ENCODE measurements around the gene TRAF3IP1.
"Not testable (repeated sequence)": the region's sequence is repeated elsewhere in the genome, so short reads cannot be mapped to it uniquely, and the experiment has no call there.

Gene TRAF3IP1

DNA sequence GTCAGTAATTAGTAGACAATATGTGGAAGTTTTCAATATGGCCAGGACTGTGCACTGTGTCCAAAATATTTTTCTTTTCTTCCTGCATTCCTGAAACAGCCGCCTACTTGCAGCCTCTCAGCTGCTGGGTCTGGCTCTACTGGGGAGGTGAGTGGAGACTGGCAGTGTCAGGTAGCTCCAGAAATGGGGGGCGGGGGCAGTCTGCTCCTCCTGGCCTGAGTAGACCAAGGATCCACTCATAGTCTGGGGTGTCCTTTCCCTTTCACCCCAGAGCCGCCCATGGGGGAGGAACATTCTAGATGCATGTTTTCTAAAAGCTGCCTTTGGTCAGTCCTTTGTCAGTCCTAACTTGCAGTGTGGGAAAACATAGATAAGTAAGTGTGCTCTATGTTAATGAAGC, 23.7 kb downstream of the TRAF3IP1 start:
- DNase-seq: no peak

DNA sequence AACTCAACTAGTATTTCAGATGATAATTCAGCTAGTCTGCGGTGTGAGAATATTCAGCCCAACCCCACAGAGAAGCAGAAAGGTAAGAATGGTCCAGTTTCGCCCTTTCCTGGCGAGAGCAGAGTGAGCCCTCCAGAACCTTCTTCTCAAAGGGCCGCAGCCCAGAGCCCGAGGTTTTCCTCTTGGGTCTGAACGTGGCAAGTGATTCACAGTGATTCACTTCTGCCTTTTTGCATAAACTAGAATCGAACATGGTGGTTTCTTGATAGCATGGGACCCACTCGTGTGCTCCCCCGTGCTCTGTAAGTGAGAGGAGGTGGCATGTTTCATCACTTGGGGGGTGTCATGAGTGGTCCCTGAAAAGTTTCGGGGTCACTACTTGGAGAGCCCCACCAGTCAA, 24.2 kb downstream of the TRAF3IP1 start:
- DNase-seq: no peak

GRCh38 chr2:238345297-238345968, 25.1 kb downstream of the TRAF3IP1 start:
- no peak for DNase-seq

- DNase-seq: no peak
Observed at GRCh38 chr2:238346544-238346943, 26.2 kb downstream of the TRAF3IP1 start.

DNA sequence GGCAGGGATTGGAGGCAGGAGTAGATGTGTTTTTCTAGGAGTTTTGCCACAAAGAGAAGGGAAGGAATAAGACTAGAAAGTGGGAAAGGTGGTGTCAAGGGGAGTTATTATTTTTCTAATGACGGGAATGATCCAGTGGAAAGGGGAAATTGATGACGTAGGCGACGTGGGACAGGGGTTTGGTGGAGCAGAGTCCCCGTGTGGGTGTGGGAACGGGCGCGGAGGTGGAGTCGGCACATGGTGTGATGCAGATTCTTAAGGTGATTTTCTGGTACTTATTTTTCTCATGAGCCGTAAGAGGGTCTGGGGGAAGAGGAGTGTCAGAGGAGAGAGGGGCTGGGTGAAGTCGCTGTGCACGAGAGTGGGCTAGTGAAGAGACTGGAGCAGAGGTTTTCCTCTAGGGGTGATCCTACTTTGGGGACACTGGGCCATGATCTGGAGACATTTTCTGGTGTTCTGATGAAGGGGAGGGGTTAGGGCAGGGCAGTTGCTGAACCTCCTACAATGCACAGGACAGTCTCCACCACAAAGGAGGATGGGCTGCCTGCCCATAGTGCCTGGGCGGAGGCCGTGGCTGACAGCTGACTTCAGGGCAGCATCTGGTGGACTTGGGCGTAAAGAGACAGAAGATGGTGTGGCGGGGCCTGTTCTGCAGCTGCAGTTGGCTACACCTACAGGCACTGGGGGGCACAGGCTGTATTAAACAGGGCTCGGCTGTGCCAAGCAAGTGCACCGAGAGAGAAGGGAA, 30.0 kb downstream of the TRAF3IP1 start:
- no peak for DNase-seq

DNA sequence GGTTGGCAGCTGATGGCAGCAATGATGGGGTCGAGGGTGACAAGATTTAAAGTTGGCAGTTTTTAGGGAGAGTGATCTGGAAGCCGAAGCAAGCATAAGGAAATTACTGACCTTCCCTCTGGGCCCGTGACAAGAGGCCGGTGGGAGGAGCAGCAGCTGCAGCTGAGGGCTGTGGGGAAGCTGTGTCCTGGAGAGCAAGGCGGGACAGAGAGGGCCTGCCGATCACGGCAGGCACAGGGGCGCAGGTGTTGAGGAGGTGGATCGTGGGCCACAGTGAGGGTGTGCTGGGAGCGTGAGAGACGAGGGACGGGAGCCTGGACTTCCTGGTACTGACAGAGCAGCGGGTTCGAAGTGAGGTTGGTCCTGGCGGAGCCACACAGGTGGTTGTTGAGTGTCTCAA, 31.0 kb downstream of the TRAF3IP1 start:
- DNase-seq: no peak

GRCh38 chr2:238352361-238352760, 32.0 kb downstream of the TRAF3IP1 start:
- no peak for DNase-seq

DNA sequence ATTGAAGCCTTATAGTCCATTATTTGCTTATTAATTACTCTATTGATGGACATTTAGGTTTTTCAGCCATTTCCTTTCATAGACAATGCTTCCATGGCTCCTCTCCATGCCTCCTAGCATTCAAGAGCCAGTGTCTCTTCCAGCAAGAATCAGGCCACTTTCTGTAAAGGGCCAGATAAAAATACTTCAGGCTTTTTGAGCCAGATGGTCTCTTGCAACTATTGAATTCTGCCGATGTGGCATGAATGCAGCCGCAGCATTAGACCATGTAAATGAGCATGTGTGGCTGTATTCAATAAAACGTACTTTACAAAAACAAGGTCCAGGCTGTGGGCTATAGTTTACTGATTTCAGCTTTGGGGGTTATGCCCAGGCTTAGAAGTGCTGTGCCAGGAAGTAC, 38.5 kb downstream of the TRAF3IP1 start:
- DNase-seq: no peak

DNA sequence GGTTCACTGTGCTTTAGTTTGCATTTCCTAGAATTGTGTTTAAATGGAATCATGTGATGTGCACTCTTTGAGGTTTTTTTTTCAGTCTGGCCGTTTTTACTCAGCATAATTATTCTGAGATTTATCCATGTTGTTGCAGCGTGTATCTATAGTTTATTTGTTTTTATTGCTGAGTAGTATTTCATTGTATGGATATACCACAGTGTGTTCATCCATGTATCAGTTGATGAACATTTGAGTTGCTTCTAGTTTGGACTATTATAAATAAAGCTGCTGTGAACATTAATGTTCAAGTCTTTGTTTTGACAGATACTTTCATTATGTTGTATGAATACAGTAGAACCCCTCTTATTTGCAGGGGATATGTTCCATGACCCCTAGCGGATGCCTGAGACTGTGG, 39.1 kb downstream of the TRAF3IP1 start:
- DNase-seq: no peak

DNA sequence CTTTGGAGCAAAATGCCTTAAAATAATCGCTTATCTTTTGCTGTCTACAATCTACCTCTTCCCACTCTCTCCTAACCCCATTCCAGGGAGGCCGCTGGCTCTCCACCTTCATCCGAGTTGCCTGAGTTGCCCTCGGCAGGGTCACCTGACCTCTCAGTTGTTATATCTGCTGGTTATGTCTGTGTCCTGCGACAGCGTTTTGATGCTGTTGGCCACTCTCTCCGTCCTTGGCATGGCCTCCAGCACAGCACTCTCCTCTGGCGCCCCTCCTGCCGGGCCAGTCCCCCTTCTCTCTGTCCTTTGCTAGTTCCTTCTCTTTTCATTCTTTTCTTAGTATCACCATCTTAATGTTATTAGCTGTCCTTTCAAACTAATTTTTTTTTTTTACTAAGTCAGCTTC, 41.6 kb downstream of the TRAF3IP1 start:
- no peak for DNase-seq

GRCh38 chr2:238362626-238363025, 42.3 kb downstream of the TRAF3IP1 start:
- no peak for DNase-seq

GRCh38 chr2:238369591-238370040, 49.3 kb downstream of the TRAF3IP1 start:
- no peak for DNase-seq

DNA sequence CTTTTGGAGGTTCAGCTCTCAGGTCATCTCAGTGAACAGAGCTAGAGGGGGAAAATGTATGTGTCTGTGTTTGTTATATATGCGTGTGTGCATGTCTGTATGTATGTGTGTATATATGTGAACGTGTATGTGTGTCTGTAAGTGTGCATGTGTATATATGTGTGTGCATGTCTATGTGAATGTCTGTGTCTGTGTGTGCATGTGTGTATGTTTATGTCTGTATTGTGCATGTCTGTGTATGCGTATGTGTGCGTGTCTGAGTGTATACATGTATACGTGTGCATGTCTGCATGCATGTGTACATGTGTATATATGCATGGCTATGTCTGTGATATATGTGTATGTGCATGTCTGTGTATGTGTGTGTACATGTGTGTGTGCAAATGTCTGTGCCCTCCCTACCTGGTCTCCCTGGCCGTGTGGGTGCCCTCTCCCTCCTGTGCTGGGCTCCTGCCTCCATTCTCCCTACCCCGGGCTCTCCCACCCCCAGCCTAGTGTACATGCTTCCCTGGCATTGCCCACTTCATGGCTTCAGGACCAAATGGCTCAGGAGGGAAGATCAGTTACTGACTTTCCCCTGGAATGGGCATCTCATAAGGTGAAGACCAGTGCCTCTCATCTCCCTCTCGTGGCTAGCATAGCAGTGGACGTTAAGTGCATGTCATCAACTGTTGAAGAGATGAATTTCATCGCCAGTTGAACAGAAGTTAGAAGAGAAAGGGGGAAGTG, 49.9 kb downstream of the TRAF3IP1 start:
- DNase-seq: no peak

DNA sequence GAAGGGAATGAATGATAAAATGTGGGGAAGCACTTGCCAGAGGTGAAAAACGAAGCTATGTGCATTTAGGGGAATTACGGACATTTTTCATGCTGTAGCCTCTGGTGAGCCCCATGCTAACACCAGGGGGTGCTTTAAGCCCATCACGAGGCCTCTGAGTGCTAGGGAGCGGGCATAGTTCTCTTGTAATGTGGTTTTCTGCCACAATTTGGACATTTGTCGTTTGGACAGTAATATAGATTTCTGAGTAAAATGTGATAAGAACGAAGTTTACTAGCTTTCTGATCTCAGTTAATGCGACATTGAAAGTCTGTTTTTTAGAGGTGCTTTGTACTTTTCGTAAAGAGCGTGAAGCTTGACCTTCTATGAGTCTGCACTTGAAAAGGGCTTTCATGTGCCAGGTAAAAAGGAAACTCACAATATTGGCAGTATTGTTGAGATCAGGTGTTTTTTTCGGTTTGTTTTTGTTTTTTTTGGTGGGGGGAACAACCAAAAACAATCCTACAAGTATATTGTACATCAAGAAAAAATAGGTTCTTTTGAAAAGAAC, 50.6 kb downstream of the TRAF3IP1 start:
- DNase-seq: peak; percentile 8 to 55 (median 35)

GRCh38 chr2:238372277-238372676, 52.0 kb downstream of the TRAF3IP1 start:
- DNase-seq: not testable (repeated sequence)

- DNase-seq: no peak
Observed at GRCh38 chr2:238376884-238377391, 56.6 kb downstream of the TRAF3IP1 start.

- no peak for DNase-seq
Observed at GRCh38 chr2:238378230-238379095, 58.1 kb downstream of the TRAF3IP1 start.

DNA sequence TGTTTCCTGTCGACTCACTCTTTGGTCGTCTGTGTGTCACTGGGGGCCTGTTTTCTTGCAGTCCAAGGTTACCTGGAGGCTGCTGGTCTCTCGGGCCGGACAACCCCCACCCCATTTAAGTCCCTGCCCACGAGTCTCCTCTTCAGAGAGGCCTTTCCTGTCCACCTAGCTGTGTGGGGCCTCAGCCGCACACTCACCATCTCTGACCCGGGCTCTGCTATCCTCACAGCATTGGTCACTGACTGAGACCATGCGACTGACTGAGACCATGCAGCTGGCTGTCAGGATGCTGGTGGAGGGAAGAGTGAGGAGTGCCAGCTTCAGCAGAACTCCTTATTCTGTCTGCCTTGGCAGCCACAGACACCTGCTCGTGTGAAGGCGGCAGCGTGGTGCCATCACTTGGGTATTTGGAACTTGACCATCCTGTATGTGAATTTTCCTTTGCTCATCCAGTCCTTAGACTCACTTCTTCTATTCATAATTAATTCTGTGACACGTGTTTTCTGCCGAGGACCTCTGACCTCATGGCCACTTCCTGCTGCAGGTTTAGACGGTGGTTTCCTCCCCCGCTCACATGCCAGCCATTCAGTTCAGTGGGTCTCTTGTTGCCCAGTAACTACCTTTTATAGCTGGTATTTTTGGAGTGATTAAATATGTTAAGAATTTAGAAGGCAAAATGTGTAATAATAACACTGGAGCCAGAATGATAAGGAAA, 58.9 kb downstream of the TRAF3IP1 start:
- DNase-seq: no peak

DNA sequence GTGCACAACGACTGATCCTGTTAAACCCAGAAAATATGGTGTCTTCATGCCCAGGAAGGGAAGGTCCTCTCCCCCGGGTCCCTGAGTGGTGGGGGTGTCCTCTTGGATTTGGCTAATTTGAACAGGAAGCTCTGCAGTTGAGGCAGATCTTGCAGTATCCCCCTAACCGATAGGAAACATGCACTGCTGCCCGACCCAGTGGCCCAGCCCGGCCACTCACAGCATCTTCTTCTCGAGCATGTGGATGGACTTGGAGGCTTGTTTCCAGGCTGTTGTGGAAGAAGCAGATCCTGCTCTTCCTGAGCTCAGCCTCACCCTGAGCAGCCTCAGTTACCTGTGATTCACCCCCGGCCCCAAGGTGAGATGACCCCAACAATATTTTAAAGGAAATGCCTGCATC, 60.0 kb downstream of the TRAF3IP1 start:
- DNase-seq: no peak

GRCh38 chr2:238380785-238381184, 60.5 kb downstream of the TRAF3IP1 start:
- no peak for DNase-seq

DNA sequence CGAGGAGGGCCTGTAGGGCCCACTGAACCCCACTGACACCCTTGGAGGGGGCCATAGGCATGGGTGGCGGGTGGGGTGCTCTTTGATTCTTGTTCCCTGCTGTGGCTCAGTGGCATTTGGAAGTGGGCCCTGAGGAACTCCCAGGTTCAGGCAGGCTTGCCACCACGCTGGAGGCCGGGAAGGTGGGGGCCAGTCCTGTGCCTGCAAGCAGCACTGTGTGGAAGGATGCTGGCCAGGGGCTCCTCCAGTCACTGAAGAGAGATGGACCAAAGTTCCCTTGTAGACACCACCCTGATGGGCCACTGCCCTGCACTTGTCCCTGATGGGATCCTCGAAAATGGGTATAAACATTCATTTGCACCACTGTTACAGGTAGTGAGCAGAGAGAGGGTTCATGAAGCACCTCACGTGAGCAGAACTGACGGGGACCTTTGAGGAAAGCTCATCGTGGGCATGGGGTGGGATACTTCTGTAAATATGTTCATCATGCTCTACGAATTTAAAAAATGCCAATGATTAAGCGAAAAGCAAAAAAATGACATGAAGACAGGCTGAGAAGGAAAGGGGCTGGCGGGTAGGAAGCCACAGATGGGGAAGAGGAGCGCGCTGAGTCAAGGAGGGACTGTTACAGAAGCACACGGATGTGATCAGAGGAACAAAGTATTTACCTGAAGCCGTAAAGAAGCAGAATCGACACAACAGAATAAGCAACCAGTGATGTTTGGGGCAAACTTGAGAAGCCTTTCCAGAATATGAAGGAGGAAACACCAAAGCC, 61.2 kb downstream of the TRAF3IP1 start:
- DNase-seq: no peak

All from stimulated activated naive CD4-positive, alpha-beta T cell (primary cell).